Measurements from ENCODE around the gene DRC1.
A peak's percentile ranks its signal among the peaks of the same experiment; 100 is the strongest.
"Not testable (repeated sequence)": the region's sequence is repeated elsewhere in the genome, so short reads cannot be mapped to it uniquely, and the experiment has no call there.

DRC1 gene

GRCh38 chr2:26463244-26464192 lies 61.8 kb downstream of the DRC1 start:
- DNase-seq (ENCODE audit: low spot score), result no peak

GRCh38 chr2:26464390-26465265 lies 62.9 kb downstream of the DRC1 start:
- DNase-seq (ENCODE audit: low spot score), result no peak

GRCh38 chr2:26465266-26465925 lies 63.7 kb downstream of the DRC1 start:
- no peak for DNase-seq (ENCODE audit: low spot score)

- DNase-seq (ENCODE audit: low spot score), result no peak
Measured at GRCh38 chr2:26465981-26466471, 64.3 kb downstream of the DRC1 start.

- no peak for DNase-seq (ENCODE audit: low spot score)
Measured at GRCh38 chr2:26466662-26467310, 65.1 kb downstream of the DRC1 start.

GRCh38 chr2:26468544-26468943 lies 66.8 kb downstream of the DRC1 start:
- not testable (repeated sequence) for DNase-seq (ENCODE audit: low spot score)

GRCh38 chr2:26469092-26469710 lies 67.5 kb downstream of the DRC1 start:
- peak; percentile 26 for DNase-seq (ENCODE audit: low spot score)

GRCh38 chr2:26469955-26470354 lies 68.2 kb downstream of the DRC1 start:
- DNase-seq (ENCODE audit: low spot score), result no peak

GRCh38 chr2:26470601-26471260 lies 69.0 kb downstream of the DRC1 start:
- DNase-seq (ENCODE audit: low spot score), result no peak

- DNase-seq (ENCODE audit: low spot score), result no peak
Measured at GRCh38 chr2:26471289-26471688, 69.6 kb downstream of the DRC1 start.

GRCh38 chr2:26471766-26472706 lies 70.3 kb downstream of the DRC1 start:
- peak; percentile 17 for DNase-seq (ENCODE audit: low spot score)

GRCh38 chr2:26472821-26473655 lies 71.3 kb downstream of the DRC1 start:
- DNase-seq (ENCODE audit: low spot score), result no peak

GRCh38 chr2:26473796-26474195 lies 72.1 kb downstream of the DRC1 start:
- DNase-seq (ENCODE audit: low spot score), result no peak

- no peak for DNase-seq (ENCODE audit: low spot score)
Measured at GRCh38 chr2:26474261-26474785, 72.6 kb downstream of the DRC1 start.

- DNase-seq (ENCODE audit: low spot score), result no peak
Measured at GRCh38 chr2:26475037-26475436, 73.3 kb downstream of the DRC1 start.

GRCh38 chr2:26475832-26476501 lies 74.2 kb downstream of the DRC1 start:
- peak; percentile 56 for DNase-seq (ENCODE audit: low spot score)
